Vagina (tissue), 2 donors: Measurements from ENCODE around the gene RBM24. TPM values are rescaled to one million over a fixed set of nuclear protein-coding genes. Genes with fewer than 3 reads are reported as not detected.

ENCODE experiments used
- DNase-seq, 2 donors: peaks; one replicate each; pipeline ENCODE4 v3.0.0-alpha.2; 2017; ENCODE audit errors: extremely low spot score in 2 of 2
- H3K27ac ChIP-seq: fragments of 200-600 bp; sonication (generic); one replicate; pipeline ENCODE4 v1.5.1; 2019
- H3K27me3 ChIP-seq: fragments of 200-600 bp; sonication (generic); one replicate; pipeline ENCODE4 v1.5.1; 2019
- H3K36me3 ChIP-seq, 2 donors: fragments of 200-600 bp; sonication (generic); one replicate each; pipeline ENCODE4 v1.5.1; 2017 to 2019
- H3K4me1 ChIP-seq: fragments of 200-600 bp; sonication (generic); one replicate; pipeline ENCODE4 v1.5.1; 2019
- H3K4me3 ChIP-seq, 2 donors: fragments of 200-600 bp; sonication (generic); 1 replicate in 1 of 2; 2 replicates in 1 of 2; pipeline ENCODE4 v1.5.1; 2016 to 2019
- H3K9me3 ChIP-seq: fragments of 200-600 bp; sonication (generic); one replicate; pipeline ENCODE4 v1.5.1; 2019
- POLR2A ChIP-seq, 2 donors: fragments of 450-650 bp; IDR thresholded peaks; one replicate each; pipeline ENCODE4 v1.6.1; 2017; ENCODE audit warnings: antibody characterized with exemption in 2 of 2, mild to moderate bottlenecking in 2 of 2, moderate library complexity in 2 of 2
- POLR2AphosphoS5 ChIP-seq, 2 donors: sonication (generic); formaldehyde crosslinking; IDR thresholded peaks; one replicate each; pipeline ENCODE4 v1.9.0; 2017; ENCODE audit warnings: antibody characterized with exemption in 2 of 2, mild to moderate bottlenecking in 2 of 2, low read depth in 1 of 2; ENCODE audit not compliant: insufficient read depth in 1 of 2
- intact Hi-C: fragments of 100-400 bp; cut with DNase I; formaldehyde crosslinking; loops from one replicate; pipeline ENCODE4 v1.15.1; 2023
- total RNA-seq: library from RNA; depleted of rRNA; stranded (reverse); fragments of >200 nt; gene quantifications from one replicate; pipeline ENCODE4 v1.2.3, GENCODE V29; 2016
- TF ChIP-seq, protein P1 (sequence below), 3 experiments: fragments of 450-650 bp in 2 of 3; fragments of 200-600 bp in 1 of 3; sonication (generic) in 1 of 3; IDR thresholded peaks; one replicate each; pipeline ENCODE4 v1.5.1; 2017 to 2019; ENCODE audit warnings: antibody characterized with exemption in 3 of 3, mild to moderate bottlenecking in 2 of 3, moderate library complexity in 2 of 3

RBM24 gene
- total RNA-seq, 1 donor from 2014 or later, result 2.7 TPM

DNA sequence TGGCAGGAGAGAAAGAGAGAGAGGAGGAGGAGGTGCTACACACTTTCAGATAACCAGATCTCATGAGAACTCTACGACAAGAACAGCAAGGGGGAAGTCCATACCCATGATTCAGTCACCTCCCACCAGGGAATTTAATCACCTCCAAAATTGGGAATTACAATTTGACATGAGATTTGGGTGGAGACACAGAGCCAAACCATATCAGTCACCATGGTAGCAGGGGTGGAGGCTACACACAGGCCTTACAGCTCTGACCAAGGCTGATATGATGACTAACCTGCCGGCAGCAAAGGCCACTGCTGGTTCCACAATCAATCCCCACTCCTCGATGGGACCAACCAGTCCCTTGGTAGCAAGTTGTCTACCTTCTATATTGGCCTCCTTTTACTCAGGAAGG lies 13.6 kb upstream of the RBM24 start:
- Histone ChIP-seq H3K9me3 (no peaks in the 10 kb centered on the region), H3K36me3 (no peaks in the 10 kb centered on the region), H3K27me3 (no peaks in the 10 kb centered on the region), H3K27ac (no peak overlapping the region), H3K4me1 (no peaks in the 10 kb centered on the region), H3K4me3 (no peak overlapping the region)
- intact Hi-C loops, result no loop called here
- TF ChIP-seq POLR2AphosphoS5 (IDR thresholded peaks at IDR 0.05; ENCODE audit: insufficient read depth in 1 of 2, low read depth in 1 of 2), result no peak
- no peak for TF ChIP-seq POLR2A (IDR thresholded peaks at IDR 0.05)
- TF ChIP-seq, protein P1, sequence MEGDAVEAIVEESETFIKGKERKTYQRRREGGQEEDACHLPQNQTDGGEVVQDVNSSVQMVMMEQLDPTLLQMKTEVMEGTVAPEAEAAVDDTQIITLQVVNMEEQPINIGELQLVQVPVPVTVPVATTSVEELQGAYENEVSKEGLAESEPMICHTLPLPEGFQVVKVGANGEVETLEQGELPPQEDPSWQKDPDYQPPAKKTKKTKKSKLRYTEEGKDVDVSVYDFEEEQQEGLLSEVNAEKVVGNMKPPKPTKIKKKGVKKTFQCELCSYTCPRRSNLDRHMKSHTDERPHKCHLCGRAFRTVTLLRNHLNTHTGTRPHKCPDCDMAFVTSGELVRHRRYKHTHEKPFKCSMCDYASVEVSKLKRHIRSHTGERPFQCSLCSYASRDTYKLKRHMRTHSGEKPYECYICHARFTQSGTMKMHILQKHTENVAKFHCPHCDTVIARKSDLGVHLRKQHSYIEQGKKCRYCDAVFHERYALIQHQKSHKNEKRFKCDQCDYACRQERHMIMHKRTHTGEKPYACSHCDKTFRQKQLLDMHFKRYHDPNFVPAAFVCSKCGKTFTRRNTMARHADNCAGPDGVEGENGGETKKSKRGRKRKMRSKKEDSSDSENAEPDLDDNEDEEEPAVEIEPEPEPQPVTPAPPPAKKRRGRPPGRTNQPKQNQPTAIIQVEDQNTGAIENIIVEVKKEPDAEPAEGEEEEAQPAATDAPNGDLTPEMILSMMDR (IDR thresholded peaks at IDR 0.05), result no peak
- no peak for DNase-seq

DNA sequence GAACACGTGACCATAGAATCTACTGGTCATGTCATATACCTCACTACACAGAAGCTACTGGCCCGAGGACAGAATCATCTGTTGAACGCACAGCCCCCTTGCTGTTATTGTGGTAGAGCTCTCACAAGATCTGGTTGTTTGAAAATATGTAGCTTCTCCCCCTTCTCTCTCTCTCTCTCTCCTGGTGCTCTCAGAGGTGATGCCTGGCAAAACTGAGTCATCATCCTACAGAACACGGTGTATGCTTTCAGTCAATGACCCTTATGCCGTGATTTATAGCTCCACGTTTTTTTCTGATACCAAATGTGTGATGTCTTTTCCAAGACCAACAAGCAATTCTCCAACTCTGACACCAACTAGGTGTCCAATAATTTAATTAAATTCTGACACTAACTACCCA lies 13.0 kb upstream of the RBM24 start:
- DNase-seq, result no peak
- Histone ChIP-seq H3K27me3 (no peaks in the 10 kb centered on the region), H3K9me3 (no peaks in the 10 kb centered on the region), H3K27ac (no peak overlapping the region), H3K36me3 (no peaks in the 10 kb centered on the region), H3K4me3 (no peak overlapping the region), H3K4me1 (no peaks in the 10 kb centered on the region)
- TF ChIP-seq, protein P1 (IDR thresholded peaks at IDR 0.05), result no peak
- TF ChIP-seq POLR2AphosphoS5 (IDR thresholded peaks at IDR 0.05; ENCODE audit: insufficient read depth in 1 of 2, low read depth in 1 of 2) (no peak), POLR2A (IDR thresholded peaks at IDR 0.05) (no peak)
- intact Hi-C loops, result no loop called here

DNA sequence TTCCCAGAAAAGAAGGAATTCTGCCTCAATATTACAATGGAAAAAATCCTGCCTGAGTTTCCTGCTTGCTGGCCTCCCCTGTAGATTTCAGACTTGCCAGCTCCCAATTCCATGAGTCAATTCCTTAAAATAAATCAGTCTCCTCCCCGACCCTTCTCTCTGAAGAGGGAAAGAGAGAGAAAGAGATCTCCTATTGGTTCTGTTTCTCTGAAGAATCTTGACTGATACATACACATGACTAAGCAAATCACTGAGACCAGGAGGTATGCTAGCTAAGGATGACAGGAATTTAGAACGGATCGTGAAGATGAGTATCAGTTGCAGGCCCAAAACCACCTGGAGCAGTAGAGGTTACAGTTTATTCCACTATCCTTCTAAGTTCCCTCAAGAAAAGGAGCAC lies 11.3 kb upstream of the RBM24 start:
- Histone ChIP-seq H3K4me1 (no peaks in the 10 kb centered on the region), H3K27me3 (no peaks in the 10 kb centered on the region), H3K4me3 (no peak overlapping the region), H3K27ac (no peak overlapping the region), H3K36me3 (no peaks in the 10 kb centered on the region), H3K9me3 (no peaks in the 10 kb centered on the region)
- intact Hi-C loops, result no loop called here
- DNase-seq, result no peak
- TF ChIP-seq POLR2A (IDR thresholded peaks at IDR 0.05) (no peak), POLR2AphosphoS5 (IDR thresholded peaks at IDR 0.05; ENCODE audit: insufficient read depth in 1 of 2, low read depth in 1 of 2) (no peak)
- TF ChIP-seq, protein P1 (IDR thresholded peaks at IDR 0.05), result no peak

DNA sequence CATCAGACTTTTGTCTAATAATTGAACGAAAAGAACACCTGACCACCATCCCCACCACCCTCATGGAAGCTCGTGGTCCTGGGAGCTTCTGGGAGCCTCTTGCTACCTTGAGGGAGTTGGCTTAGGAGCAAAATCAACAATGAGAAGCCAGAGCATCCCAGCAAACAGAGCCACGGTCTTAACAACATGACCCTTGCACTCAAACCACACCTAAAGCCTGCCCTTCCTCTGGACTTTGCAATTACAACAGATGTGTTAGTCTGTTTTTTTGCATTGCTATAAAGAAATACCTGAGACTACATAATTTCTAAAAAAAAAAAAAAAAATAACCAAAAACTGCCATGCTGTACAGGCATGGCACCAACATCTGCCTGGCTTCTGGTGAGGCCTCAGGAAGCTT lies 9.5 kb upstream of the RBM24 start:
- DNase-seq, result no peak
- Histone ChIP-seq H3K4me1 (no peaks in the 10 kb centered on the region), H3K27ac (no peak overlapping the region), H3K9me3 (no peaks in the 10 kb centered on the region), H3K27me3 (no peaks in the 10 kb centered on the region), H3K4me3 (no peak overlapping the region), H3K36me3 (no peaks in the 10 kb centered on the region)
- TF ChIP-seq POLR2A (IDR thresholded peaks at IDR 0.05) (no peak), POLR2AphosphoS5 (IDR thresholded peaks at IDR 0.05; ENCODE audit: insufficient read depth in 1 of 2, low read depth in 1 of 2) (no peak)
- TF ChIP-seq, protein P1 (IDR thresholded peaks at IDR 0.05), result no peak
- intact Hi-C loops, result no loop called here

DNA sequence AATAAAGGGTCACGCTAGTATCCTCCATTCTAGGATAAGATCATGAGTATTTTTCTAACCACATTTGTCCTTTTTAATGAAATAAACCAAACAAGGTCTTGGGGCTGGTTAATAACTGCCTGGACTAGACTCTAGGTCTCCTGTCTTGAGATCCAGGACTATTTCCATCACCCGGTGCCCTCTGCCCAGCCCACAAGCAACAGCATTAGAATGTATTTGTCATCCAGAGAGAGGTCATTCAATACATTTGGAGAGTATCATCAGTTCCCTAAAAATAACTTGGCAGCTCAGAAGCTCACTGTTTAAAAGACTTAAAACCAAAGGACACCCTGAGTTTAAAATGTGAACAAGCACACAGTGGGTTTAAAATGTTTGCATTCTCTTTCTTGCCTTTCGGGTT lies 4.4 kb upstream of the RBM24 start:
- no peak overlapping the region for H3K4me3 ChIP-seq
- no peak overlapping the region for H3K27ac ChIP-seq
- intact Hi-C loops, result no loop called here
- no peaks in the 10 kb centered on the region for H3K36me3 ChIP-seq
- TF ChIP-seq POLR2A (IDR thresholded peaks at IDR 0.05) (no peak), POLR2AphosphoS5 (IDR thresholded peaks at IDR 0.05; ENCODE audit: insufficient read depth in 1 of 2, low read depth in 1 of 2) (no peak)
- TF ChIP-seq, protein P1 (IDR thresholded peaks at IDR 0.05), result no peak
- no peaks in the 10 kb centered on the region for H3K4me1 ChIP-seq
- no peak for DNase-seq
- H3K9me3 ChIP-seq, result no peaks in the 10 kb centered on the region
- H3K27me3 ChIP-seq, result no peaks in the 10 kb centered on the region
